Muscle of back (tissue), 11 donors: ENCODE measurements around the gene CPNE9. TPM values are rescaled to one million over a fixed set of nuclear protein-coding genes. Genes with fewer than 3 reads are reported as not detected.

Experiments
- DNase-seq, 3 donors: peaks; one replicate each; pipeline versions ENCODE4 v3.0.0 to v3.0.0-alpha.2; 2013
- polyA plus RNA-seq, 10 donors: library from polyadenylated mRNA; unstranded; fragments of 120-200 nt; gene quantifications; one replicate each; pipeline ENCODE4 v1.2.1, GENCODE V29; 2013; ENCODE audit not compliant: insufficient read length in 10 of 10

The CPNE9 gene
- polyA plus RNA-seq, 10 donors = not detected

- DNase-seq = no peak
Observed at GRCh38 chr3:9687514-9687913, 16.1 kb upstream of the CPNE9 start.

- no peak for DNase-seq
Observed at GRCh38 chr3:9688961-9689360, 14.7 kb upstream of the CPNE9 start.

GRCh38 chr3:9689757-9690156 lies 13.9 kb upstream of the CPNE9 start:
- no peak for DNase-seq

GRCh38 chr3:9690451-9691450 lies 12.9 kb upstream of the CPNE9 start:
- no peak for DNase-seq

- DNase-seq = no peak
Observed at GRCh38 chr3:9691636-9692035, 12.0 kb upstream of the CPNE9 start.

GRCh38 chr3:9692416-9692815 lies 11.2 kb upstream of the CPNE9 start:
- no peak for DNase-seq

- DNase-seq = peak in 1 of 3 donors; percentile 58
Observed at GRCh38 chr3:9695345-9695744, 8.3 kb upstream of the CPNE9 start.

- DNase-seq = no peak
Observed at GRCh38 chr3:9695746-9696145, 7.9 kb upstream of the CPNE9 start.

GRCh38 chr3:9696480-9697220 lies 7.0 kb upstream of the CPNE9 start:
- DNase-seq = no peak

- no peak for DNase-seq
Observed at GRCh38 chr3:9697892-9698291, 5.7 kb upstream of the CPNE9 start.

- DNase-seq = no peak
Observed at GRCh38 chr3:9698293-9698692, 5.3 kb upstream of the CPNE9 start.

GRCh38 chr3:9700536-9700935 lies 3.1 kb upstream of the CPNE9 start:
- no peak for DNase-seq

- DNase-seq = no peak
Observed at GRCh38 chr3:9701006-9701405, 2.6 kb upstream of the CPNE9 start.

GRCh38 chr3:9701711-9702110 lies 1.9 kb upstream of the CPNE9 start:
- DNase-seq = no peak

GRCh38 chr3:9703240-9703639 lies 393 bp upstream of the CPNE9 start:
- DNase-seq = no peak

GRCh38 chr3:9704347-9705322 lies 1.0 kb downstream of the CPNE9 start:
- peak; percentile 9 to 66 (median 51) for DNase-seq

GRCh38 chr3:9710174-9710739 lies 6.6 kb downstream of the CPNE9 start:
- DNase-seq = no peak

GRCh38 chr3:9712415-9712814 lies 8.8 kb downstream of the CPNE9 start:
- no peak for DNase-seq

GRCh38 chr3:9713142-9713541 lies 9.5 kb downstream of the CPNE9 start:
- DNase-seq = no peak

- no peak for DNase-seq
Observed at GRCh38 chr3:9715136-9715535, 11.5 kb downstream of the CPNE9 start.

- peak; percentile 68 to 82 (median 77) for DNase-seq
Observed at GRCh38 chr3:9715764-9716437, 12.3 kb downstream of the CPNE9 start.
